ENCODE data around the gene IDI1.

DNA sequence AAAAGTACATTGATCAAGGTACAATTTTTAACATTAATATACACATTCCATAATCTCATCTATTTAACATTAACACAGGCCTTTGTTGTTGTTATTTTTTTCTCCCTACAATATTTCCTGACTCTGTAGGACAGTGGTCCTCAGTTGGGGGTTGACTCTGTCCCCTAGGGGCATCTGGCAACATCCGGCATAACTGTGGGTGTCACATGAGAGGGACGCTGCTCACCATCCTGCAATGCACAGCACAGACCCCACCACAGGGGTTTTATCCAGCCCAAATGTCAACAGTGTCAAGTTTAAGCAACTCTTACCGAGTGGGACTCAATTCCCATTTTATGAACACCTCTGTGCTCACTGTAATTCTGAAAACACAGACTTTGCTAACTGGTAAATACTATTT is 8.8 kb downstream of the IDI1 start:
- TF ChIP-seq, protein P1, sequence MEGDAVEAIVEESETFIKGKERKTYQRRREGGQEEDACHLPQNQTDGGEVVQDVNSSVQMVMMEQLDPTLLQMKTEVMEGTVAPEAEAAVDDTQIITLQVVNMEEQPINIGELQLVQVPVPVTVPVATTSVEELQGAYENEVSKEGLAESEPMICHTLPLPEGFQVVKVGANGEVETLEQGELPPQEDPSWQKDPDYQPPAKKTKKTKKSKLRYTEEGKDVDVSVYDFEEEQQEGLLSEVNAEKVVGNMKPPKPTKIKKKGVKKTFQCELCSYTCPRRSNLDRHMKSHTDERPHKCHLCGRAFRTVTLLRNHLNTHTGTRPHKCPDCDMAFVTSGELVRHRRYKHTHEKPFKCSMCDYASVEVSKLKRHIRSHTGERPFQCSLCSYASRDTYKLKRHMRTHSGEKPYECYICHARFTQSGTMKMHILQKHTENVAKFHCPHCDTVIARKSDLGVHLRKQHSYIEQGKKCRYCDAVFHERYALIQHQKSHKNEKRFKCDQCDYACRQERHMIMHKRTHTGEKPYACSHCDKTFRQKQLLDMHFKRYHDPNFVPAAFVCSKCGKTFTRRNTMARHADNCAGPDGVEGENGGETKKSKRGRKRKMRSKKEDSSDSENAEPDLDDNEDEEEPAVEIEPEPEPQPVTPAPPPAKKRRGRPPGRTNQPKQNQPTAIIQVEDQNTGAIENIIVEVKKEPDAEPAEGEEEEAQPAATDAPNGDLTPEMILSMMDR (IDR thresholded peaks at IDR 0.05): no peak
- no peak for TF ChIP-seq ZFX (IDR thresholded peaks at IDR 0.05; ENCODE audit: borderline replicate concordance)
